HepG2 (cell line): Measurements from ENCODE around the gene BACE1-AS. TPM values are rescaled to one million over a fixed set of nuclear protein-coding genes. Genes with fewer than 3 reads are reported as not detected.
A peak's percentile ranks its signal among the peaks of the same experiment; 100 is the strongest.

Source experiments
- AKAP8 ChIP-seq: sonication (generic); formaldehyde crosslinking; IDR thresholded peaks from 2 replicates; pipeline ENCODE4 v1.5.1; 2020; ENCODE audit warnings: mild to moderate bottlenecking, missing genetic modification reagents
- BCL6 ChIP-seq: IDR thresholded peaks from 2 replicates; pipeline ENCODE4 v1.6.1; 2016; ENCODE audit warnings: missing genetic modification reagents, missing compliant biosample characterization
- CREB3 ChIP-seq: sonication (generic); formaldehyde crosslinking; IDR thresholded peaks from 2 replicates; pipeline ENCODE4 v1.5.0; 2020; ENCODE audit warnings: missing genetic modification reagents
- DMTF1 ChIP-seq: sonication (generic); formaldehyde crosslinking; IDR thresholded peaks from 2 replicates; pipeline ENCODE4 v1.4.0; 2020; ENCODE audit warnings: mild to moderate bottlenecking, missing genetic modification reagents
- HCFC1 ChIP-seq: fragments of 150-350 bp; IDR thresholded peaks from 2 replicates; pipeline ENCODE4 v1.6.1; 2014; ENCODE audit warnings: low read depth, low read length
- HMGXB4 ChIP-seq, 2 experiments: sonication (generic) in 1 of 2; formaldehyde crosslinking in 1 of 2; IDR thresholded peaks; 2 replicates each; pipeline versions ENCODE4 v1.4.0 to v1.6.1; 2018 to 2020; ENCODE audit warnings: missing genetic modification reagents in 2 of 2, borderline replicate concordance in 1 of 2, low read depth in 1 of 2, mild to moderate bottlenecking in 1 of 2, missing biosample characterization in 1 of 2
- IKZF5 ChIP-seq: IDR thresholded peaks from 2 replicates; pipeline ENCODE4 v1.6.1; 2018; ENCODE audit warnings: missing genetic modification reagents, mild to moderate bottlenecking, missing compliant biosample characterization
- KDM5B ChIP-seq: sonication (generic); formaldehyde crosslinking; IDR thresholded peaks from 2 replicates; pipeline ENCODE4 v1.4.0; 2020; ENCODE audit warnings: missing genetic modification reagents, mild to moderate bottlenecking, borderline replicate concordance
- MEF2D ChIP-seq: sonication (generic); formaldehyde crosslinking; IDR thresholded peaks from 2 replicates; pipeline ENCODE4 v1.5.1; 2020; ENCODE audit warnings: mild to moderate bottlenecking, missing genetic modification reagents
- PHF21A ChIP-seq: sonication (generic); formaldehyde crosslinking; IDR thresholded peaks from 2 replicates; pipeline ENCODE4 v1.5.0; 2020; ENCODE audit warnings: mild to moderate bottlenecking, missing genetic modification reagents
- POGK ChIP-seq: sonication (generic); formaldehyde crosslinking; conservative IDR thresholded peaks from 2 replicates; pipeline ENCODE4 v1.8.0; 2022; ENCODE audit warnings: mild to moderate bottlenecking, moderate library complexity, missing genetic modification reagents
- SIN3A ChIP-seq: IDR thresholded peaks from 2 replicates; pipeline ENCODE4 v1.6.1; 2011; ENCODE audit warnings: low read depth, mild to moderate bottlenecking, control low read depth, low read length, borderline replicate concordance
- TRAFD1 ChIP-seq: sonication (generic); formaldehyde crosslinking; IDR thresholded peaks from 2 replicates; pipeline ENCODE4 v1.5.1; 2020; ENCODE audit warnings: missing genetic modification reagents, mild to moderate bottlenecking, borderline replicate concordance
- ZKSCAN5 ChIP-seq: sonication (generic); formaldehyde crosslinking; IDR thresholded peaks from 2 replicates; pipeline ENCODE4 v1.5.1; 2020; ENCODE audit warnings: mild to moderate bottlenecking, missing genetic modification reagents
- ZNF235 ChIP-seq: sonication (generic); formaldehyde crosslinking; IDR thresholded peaks from 2 replicates; pipeline ENCODE4 v1.8.1; 2023; ENCODE audit warnings: mild to moderate bottlenecking, missing genetic modification reagents, borderline replicate concordance
- ZNF513 ChIP-seq: sonication (generic); formaldehyde crosslinking; conservative IDR thresholded peaks from 2 replicates; pipeline ENCODE4 v1.5.0; 2020; ENCODE audit warnings: missing genetic modification reagents
- ZNF652 ChIP-seq: IDR thresholded peaks from 2 replicates; pipeline ENCODE4 v1.6.1; 2016; ENCODE audit warnings: low read depth, borderline replicate concordance
- ZNF737 ChIP-seq: sonication (generic); formaldehyde crosslinking; IDR thresholded peaks from 2 replicates; pipeline ENCODE4 v1.5.0; 2020; ENCODE audit warnings: missing genetic modification reagents, mild to moderate bottlenecking, borderline replicate concordance
- polyA plus RNA-seq, 8 experiments: library from polyadenylated mRNA; depleted of rRNA in 3 of 8; stranded (reverse) in 7 of 8; unstranded in 1 of 8; fragments of >200 nt; fragmentation: Illumina TruSeq in 4 of 8; extraction: Trizol in 4 of 8; gene quantifications; 2 replicates each; pipeline versions ENCODE4 v1.2.1 to v1.2.3, GENCODE V29; 2011 to 2016; ENCODE audit warnings: low read depth in 4 of 8, missing spikeins in 1 of 8, mixed read lengths in 1 of 8; ENCODE audit not compliant: insufficient read depth in 1 of 8
- total RNA-seq, 5 experiments: library from RNA; depleted of rRNA; stranded (reverse); fragments of >200 nt; fragmentation: Illumina TruSeq; extraction: Trizol; gene quantifications; 2 replicates each; pipeline ENCODE4 v1.2.3, GENCODE V29; 2016; ENCODE audit warnings: low read depth in 1 of 5

The BACE1-AS gene
- total and polyA plus RNA-seq, 2 of the 13 experiments (the other 11 are each of a cell fraction or from before 2014, with no cell fraction given): 2.0 to 3.9 TPM

GRCh38 chr11:117303101-117303500 lies 12.0 kb downstream of the BACE1-AS start (continued):
- TF ChIP-seq HMGXB4 (CRISPR knock-in tag; IDR thresholded peaks at IDR 0.05; ENCODE audit: borderline replicate concordance in 1 of 2, low read depth in 1 of 2) (no peak), ZKSCAN5 (no peak), BCL6 (peak; percentile 92), IKZF5 (CRISPR knock-in tag) (no peak), ZNF513 (CRISPR knock-in tag) (no peak), MEF2D (no peak), ZNF652 (CRISPR knock-in tag) (no peak), PHF21A (peak; percentile 53; the same call in 1 of the 2 replicates), HCFC1 (no peak), SIN3A (no peak), DMTF1 (CRISPR knock-in tag) (no peak), KDM5B (no peak), CREB3 (no peak), ZNF235 (CRISPR knock-in tag) (no peak), AKAP8 (no peak), TRAFD1 (CRISPR knock-in tag) (no peak), POGK (CRISPR knock-in tag) (no peak), ZNF737 (CRISPR knock-in tag) (no peak)
